ENCODE results near the gene PRKCA.

DNA sequence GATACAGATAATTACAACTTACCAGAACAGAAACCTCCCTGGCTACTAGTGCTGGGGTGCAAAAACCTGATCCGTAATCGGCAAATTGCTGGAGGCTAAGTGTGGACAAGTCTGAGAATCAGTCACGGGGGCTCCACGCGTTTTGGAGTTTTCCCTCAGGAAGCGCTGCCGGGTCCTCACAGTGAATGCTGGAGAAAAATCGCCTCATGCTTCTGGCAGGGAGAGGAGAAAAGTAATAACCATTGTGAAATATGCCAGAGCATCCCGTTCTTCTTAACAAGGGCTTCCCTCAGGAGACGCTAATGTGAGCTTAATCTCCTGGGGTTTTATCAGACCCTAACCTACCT lies 453.5 kb downstream of the PRKCA start:
- TF ChIP-seq, protein P1, sequence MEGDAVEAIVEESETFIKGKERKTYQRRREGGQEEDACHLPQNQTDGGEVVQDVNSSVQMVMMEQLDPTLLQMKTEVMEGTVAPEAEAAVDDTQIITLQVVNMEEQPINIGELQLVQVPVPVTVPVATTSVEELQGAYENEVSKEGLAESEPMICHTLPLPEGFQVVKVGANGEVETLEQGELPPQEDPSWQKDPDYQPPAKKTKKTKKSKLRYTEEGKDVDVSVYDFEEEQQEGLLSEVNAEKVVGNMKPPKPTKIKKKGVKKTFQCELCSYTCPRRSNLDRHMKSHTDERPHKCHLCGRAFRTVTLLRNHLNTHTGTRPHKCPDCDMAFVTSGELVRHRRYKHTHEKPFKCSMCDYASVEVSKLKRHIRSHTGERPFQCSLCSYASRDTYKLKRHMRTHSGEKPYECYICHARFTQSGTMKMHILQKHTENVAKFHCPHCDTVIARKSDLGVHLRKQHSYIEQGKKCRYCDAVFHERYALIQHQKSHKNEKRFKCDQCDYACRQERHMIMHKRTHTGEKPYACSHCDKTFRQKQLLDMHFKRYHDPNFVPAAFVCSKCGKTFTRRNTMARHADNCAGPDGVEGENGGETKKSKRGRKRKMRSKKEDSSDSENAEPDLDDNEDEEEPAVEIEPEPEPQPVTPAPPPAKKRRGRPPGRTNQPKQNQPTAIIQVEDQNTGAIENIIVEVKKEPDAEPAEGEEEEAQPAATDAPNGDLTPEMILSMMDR (IDR thresholded peaks at IDR 0.05): no peak
- TF ChIP-seq POLR2A (IDR thresholded peaks at IDR 0.05): no peak

Measured in prostate gland (tissue), 2 donors.